Body of pancreas (tissue), 4 donors: Measurements from ENCODE around the gene KRT84.

Experiments
- CTCF ChIP-seq, 7 experiments: fragments of 450-650 bp in 4 of 7; fragments of 200-600 bp in 3 of 7; sonication (generic) in 3 of 7; IDR thresholded peaks; one replicate each; pipeline ENCODE4 v1.5.1; 2016 to 2019; ENCODE audit warnings: antibody characterized with exemption in 7 of 7
- POLR2A ChIP-seq, 3 donors: fragments of 450-650 bp; IDR thresholded peaks; one replicate each; pipeline ENCODE4 v1.6.1; 2016; ENCODE audit warnings: antibody characterized with exemption in 3 of 3, mild to moderate bottlenecking in 2 of 3

- TF ChIP-seq POLR2A (IDR thresholded peaks at IDR 0.05) = no peak
- no peak for TF ChIP-seq CTCF (IDR thresholded peaks at IDR 0.05)
These were observed 47.2 kb upstream of the KRT84 start for GRCh38 chr12:52432559-52433207.
